GM21528 (cell line): ENCODE results near the gene KRT35.

ENCODE experiments used
- ATAC-seq: cut with Tn5 transposase; IDR thresholded peaks from one replicate; pipeline ENCODE4 v1.9.1; 2021; ENCODE audit warnings: mild to moderate bottlenecking, moderate library complexity; ENCODE audit not compliant: unreplicated experiment, low FRiP score

Gene KRT35

DNA sequence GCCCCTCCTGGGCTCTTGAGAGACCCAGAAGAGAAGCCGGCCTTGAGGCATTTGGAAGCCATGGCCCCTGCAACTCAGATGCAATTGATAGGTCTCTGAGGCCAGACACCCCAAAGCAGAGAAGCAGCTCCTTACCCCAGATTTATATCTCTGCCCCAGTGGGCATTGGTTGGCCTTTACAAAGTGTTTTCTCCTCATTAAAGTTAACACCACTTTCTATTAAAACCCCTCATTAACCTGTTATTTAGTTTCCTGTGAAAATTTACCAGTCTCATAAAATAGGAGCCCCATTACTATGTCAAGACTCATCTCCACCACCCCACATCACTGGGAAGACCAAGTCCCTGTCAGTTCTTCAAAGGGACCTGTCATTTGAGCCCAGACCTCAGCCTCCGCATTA is at the start of gene KRT35:
KRT35 (minus strand) TSS at position 116 of the 400 bp plus-strand sequence; CDS start at position 62, 54 bp downstream.
- no peak for ATAC-seq

DNA sequence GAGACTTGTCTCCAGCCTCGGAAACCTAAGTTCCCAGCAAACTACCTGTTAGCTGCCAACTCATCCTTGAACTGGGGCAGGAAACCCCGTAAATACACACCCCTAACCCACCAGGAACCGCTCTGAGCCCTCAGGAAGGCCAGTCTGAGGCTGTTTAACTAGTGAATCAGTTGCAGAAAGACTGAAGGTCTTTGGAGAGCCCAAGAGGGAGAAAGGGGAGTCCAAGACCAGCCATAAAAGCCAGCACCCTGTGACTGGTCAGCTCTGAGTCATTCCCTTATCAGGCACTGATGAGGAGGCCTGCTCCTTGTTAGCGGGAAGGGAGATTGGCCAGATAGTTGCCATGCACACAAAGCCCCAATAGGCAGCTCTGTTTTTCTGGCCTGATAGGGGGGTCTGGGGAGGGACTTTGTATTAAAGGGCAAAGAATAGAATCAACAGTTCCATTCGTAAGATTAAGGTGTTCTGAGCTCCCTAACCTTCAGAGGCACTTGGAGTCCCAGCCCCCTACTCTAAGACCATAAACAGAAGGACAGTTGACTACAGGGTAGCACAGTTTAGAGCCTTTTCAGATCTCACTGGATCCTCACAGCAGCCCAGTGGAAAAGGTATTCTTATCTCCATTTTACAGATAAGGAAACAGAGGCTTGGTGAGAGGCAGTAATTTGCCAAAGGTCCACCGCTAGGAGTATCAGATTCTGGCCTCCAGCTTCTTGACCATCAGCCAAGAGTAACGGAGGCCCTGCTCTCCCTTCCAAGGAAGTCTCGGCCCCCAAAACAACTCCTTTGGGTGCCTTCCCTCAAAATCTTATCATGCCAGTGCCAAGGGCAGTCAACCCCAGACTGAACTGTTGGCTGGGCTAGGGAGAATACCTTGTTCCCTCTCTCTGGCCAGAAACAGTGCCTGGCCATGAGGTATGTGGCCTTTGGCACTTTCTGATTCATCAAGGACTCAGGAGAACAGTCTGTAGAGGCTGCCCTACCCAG is 49.4 kb upstream of the KRT35 start:
- no peak for ATAC-seq

DNA sequence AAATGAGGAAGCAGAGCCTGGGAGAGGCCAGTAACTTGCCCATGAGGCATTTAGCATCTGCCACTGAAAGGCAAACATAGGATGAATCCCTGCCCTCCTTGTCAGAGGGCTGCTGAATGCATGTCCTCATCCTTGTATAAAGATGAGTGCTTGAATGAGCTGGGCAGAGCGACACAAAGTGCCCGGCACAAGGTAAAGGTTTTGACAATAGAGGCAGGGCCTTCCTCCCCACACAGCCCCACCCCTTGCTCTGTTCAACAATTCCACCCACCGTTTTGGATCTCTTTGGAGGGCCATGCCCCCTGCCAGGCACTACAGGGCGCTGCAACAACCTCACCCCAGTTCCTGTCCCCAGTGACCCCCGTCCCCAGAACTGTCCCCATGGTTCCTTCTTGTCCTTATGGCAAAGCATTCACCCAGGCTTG is 48.6 kb upstream of the KRT35 start:
- ATAC-seq: no peak

DNA sequence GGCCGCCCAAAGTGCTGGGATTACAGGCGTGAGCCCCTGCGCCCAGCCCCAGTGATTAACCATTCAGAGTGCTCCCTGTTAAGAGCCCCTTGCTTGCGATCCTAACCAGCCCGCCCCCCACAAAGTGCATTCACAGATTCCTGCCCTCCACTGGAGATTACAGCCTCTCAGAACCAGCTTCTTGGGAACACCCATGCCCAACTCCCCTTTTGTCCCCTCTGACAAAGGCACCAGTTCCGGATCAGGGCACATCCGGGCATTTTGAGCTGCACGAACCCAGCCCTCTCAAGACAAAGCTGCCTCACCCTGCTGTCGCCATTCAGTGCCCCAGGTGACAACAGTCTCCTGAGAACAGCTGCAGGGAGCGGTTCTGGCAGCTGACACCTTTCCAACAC is 48.0 kb upstream of the KRT35 start:
- ATAC-seq: no peak

DNA sequence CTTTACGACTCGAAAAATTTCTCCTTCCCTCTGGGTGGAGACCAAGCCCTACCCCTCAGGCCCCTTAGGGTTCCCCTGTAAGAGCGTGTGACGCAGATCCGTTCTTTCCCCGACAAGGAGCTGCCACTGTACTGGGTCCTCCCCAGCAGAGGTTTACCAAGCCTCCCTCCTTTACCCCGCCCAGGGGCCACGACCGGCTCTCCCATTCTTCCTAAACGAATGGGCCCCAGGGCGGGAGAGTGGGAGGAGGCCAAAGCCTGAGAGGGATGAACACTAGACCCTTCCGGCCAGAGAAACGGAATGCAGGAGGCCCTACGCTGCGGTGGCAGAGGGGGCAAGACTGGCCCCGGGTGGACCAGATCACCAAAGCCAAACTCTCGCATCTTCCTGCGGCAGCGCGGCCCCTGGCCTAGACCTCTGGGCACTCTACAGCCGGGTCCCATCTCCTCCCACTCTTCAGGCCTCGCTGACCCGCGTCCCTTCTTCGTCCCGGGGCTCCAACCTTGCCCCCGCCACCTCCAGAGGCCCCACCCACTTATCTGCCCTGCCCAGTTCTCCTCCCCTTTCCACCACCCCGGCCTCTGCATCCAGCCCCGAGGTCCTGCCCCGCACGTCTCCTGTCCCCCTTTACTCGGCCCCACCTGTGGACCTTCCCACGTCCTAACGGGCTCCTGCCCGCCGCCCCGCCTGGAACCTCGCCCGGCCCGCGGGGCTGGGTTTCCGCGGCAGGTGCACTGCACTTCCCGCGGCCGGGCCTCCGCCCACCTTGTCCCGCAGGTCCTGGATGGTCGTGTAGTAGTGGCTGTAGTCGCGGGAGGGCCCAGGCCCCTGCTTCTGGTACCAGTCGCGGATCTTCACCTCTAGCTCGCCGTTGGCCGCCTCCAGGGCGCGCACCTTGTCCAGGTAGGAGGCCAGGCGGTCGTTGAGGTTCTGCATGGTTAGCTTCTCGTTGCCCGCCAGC is 46.4 kb upstream of the KRT35 start:
- ATAC-seq: no peak

DNA sequence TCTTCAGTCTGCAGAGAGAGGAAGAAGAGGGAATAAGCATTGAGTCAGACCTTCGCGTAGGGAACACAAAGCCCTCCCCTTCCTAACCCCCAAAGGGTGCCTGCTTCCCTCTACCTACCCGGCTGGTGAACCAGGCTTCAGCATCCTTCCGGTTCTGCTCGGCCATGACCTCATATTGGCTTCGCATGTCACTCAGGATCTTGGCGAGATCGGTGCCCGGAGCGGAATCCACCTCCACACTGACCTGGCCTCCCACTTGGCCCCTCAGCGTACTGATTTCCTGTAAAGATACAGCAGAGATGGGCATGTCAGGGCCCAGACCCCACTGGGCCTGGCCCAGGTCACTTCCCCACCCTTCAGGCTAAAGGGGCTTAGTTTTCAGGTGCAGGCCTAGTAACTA is 43.3 kb upstream of the KRT35 start:
- no peak for ATAC-seq

DNA sequence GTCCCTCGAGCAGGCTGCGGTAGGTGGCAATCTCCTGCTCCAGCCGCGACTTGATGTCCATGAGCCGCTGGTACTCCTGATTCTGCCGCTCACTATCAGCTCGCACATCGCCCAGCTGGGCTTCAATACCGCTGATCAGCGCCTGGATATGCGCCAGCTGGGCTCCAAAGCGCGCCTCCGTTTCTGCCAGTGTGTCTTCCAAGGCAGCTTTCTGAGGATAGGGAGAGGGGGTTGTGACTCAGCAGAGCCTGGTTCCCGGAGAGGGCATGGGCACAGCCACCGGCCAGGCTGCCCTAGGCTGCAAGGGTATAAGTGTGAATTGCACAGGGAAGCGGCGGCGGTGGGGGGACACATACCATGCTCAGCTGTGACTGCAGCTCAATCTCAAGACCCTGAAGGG is 42.8 kb upstream of the KRT35 start:
- no peak for ATAC-seq

DNA sequence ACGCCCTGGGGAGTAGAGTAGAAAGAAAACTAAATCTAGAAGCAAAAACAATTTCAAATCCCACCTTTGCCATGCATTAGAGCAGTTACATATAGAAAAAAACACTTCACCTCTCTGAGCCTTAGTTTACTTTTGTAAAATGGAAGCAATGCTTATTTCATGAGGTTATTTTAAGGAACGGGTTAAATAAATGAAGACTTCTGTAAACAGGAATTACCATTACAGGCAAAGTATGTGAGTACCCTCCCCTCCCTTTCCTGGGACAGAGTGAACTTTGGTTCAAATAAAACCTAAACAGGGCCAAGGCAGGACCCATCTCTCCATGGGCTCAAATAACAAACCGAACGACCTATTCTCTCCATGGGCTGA is 42.3 kb upstream of the KRT35 start:
- no peak for ATAC-seq

DNA sequence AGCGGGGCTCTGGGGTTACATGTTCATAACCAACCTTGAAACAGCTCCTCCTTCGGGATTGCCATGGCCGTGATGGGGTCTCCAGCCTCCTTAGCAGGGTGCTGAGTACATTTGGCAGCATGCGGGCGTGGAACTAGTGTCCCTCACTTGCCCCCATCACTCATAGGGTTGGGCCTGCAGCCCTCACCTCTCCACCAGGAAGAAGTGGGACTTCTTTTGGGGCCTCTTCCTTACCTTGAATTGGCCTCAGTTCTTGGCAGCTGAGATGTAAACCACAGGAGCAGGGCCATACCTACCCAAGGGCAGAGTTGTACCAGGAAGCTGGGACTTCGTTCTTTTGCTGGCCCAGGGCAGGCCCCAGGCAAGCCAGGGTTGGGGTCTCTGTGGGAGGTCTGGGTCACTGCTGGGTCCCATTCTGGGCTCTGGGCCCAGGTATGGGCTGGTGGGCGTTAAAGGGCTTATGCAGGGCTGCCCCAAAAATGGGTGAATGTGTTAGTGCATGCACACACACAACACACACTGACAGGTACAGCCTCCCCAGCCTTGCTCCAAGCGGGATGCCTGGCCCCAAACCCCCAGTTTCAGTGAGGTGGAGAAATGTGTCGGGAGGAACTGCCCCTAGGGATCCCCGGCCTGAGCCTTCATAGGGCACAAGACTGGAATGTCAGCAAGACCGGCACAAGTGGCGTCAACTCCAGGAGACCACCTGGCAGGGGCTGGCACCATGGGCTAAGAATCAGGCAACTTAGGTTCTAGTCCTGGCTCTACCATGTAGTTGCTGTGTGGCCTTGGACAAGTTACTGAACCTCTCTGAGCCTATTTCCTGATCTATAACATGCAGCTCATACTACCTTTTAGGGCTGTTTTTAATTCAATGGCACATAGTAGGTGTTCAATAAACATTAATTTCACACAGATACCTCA is 41.6 kb upstream of the KRT35 start:
- no peak for ATAC-seq

DNA sequence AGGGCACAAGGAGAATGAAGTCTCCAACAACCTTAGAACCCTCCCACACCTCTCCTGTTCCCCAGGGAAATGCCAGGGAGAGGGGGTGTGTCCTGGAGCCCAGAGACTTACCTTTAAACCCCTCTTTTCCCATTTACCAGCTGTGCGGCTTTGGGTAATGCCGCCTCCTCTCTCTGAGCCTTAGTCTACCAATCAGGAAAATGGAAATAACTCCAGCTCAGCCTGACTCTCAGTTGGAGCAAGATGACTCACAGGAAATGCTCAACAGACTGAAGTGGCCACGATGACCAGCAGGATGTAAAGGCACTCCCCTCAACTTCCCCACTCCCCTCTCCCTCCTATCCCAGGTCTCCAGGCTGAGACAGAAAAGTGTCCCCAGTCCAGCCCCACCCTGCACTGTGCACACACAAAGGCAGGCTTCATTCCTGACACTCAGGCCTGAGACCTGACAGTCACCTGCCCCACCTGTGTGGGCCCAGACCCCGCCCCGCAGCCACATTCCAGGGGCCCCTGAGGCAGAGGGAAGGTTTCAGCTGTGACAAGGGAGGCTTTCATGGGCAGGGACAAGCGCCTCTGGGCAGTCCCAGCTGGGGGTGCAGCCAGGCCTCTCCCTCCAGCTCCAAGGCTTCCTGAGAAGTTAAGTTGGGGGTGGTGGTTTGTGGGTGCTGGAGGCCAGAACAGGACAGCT is 40.8 kb upstream of the KRT35 start:
- no peak for ATAC-seq

DNA sequence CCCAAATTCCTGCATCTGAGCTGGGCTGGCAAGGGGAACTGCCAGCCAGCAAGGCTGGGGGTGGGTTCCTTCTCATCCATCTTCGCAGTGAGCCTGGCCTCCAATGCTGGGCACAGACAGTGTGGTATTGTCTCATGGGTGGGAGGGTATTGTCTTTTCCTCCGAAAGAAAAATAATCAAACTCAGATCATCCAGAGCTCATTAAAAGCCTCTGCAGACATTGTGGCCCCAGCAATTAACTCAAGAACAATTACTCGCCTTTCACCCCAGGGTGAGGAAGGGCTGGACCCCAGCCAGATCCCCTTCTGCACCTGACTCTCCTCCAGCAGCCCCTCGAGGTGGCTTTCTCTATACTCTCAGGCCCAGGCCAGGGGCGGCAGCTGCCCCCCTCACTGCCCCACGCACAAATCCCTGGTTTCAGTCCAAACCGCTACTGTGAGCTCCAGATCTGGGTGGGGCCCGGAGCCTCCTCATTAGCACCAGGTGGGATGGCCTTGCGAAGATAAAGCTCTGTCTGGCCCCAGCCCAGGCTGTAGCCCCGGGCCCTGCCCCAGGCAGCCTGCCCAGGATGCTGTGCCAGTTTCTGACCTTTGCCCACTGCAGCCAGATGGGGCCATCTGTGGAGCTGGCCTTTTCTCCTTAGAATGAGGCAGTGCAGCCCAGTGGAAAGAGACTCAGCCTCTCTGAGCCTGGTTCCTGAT is 40.0 kb upstream of the KRT35 start:
- no peak for ATAC-seq

DNA sequence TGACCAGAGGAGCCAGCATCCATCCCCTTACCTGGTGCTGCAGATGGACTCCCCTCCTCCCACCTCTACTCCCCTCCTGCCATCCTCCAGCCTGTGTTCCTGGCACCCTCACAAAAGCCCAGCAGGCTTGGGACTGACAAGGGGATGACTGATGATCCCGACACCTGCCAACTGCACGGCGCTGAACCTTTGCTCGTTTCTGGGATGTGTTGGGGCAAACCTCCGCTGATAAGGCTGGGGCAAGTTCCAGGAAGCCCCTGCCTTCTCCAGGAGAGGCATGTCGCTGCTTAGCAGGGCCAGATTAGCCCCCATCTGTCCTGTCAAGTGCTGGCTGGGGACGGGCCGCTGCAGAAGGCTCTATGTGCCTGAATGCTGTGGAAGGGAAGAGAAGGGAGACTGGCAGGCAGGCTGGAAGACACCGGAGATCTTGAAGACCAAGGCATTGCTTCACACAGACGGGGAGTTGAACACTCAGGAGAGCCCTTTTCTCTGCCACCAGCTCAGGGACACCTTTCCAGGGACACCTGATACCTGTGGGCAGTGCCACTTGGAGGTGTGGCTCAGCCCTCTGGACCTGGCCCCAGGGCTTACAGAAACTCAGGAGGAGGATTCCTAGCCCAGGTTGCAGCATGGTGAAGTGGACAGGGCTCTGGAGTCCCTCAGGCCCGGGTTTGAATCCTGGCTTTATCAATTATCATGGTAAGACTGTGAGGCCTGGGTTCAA is 38.7 kb upstream of the KRT35 start:
- ATAC-seq: no peak

DNA sequence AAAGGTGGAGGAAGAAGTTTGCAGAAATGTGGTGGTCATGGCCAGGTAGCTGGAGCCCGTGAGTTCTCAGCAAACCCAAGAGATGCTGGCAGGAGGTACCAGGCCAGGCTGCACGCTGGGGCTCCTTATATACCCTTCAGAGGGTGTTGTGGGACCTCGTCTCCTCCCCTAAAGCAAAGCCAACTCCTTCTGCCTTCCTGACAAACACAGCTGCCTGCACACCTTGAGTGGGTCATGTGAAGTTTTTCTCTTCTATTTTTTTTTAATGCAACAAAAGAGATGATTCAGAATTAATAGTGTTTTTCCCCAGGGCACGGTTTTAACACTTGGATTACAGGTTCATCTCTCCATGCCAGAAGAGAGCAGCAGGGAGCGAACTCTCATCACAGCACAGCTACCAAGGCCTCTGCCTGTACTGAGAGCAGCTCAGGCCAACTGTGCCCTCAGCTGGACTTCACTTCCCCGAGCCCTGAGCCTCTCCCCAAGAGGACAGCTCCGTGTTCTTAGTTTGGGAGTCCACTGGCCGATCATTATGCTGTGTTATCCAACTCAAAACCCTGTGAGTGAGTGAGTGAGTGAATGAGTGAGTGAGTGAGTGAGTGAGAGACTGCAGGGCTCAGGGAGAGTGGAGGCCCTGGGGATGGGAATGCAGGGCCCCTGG is 38.0 kb upstream of the KRT35 start, which contains the start of gene KRT15:
KRT15 (minus strand) TSS at position 102 of the 661 bp plus-strand sequence; CDS start at position 39, 63 bp downstream.
- ATAC-seq: no peak

DNA sequence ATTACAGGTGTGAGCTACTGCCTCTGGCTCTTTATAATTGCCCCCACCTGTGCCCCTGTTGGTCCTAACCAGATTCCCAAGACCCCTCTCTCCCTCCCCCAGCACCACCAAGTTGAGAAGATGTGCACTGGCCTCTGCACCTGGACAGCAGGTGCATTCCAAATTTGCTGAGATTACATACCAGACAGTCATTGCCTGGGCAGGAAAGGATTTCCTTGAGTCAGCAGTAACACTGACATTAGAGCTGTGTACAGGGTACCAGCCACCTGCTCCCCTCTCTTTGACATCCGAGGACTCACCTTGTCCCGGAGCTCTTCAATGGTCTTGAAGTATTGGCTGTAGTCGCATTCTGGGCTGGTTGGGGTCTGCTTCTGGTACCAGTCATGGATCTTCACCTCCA is 37.1 kb upstream of the KRT35 start:
- ATAC-seq: no peak

DNA sequence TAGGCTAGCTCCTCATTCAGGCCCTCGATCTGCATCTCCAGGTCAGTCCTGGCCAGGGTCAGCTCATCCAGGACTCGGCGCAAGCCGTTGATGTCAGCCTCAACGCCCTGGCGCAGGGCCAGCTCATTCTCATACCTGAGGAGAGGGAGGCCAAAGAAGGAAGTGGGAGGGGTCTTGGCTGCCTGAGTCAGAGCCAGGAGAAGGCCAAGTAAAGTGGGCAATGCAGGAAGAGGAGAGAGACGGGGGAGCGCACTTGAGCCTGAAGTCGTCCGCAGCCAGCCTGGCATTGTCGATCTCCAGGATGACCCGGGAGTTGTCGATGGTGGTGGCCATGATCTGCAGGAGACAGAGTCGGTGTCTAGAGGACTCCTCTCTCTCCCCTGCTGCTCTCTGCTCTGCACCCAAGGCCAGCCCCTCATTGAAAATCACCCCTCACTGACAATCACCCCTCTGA is 35.9 kb upstream of the KRT35 start:
- ATAC-seq: no peak

DNA sequence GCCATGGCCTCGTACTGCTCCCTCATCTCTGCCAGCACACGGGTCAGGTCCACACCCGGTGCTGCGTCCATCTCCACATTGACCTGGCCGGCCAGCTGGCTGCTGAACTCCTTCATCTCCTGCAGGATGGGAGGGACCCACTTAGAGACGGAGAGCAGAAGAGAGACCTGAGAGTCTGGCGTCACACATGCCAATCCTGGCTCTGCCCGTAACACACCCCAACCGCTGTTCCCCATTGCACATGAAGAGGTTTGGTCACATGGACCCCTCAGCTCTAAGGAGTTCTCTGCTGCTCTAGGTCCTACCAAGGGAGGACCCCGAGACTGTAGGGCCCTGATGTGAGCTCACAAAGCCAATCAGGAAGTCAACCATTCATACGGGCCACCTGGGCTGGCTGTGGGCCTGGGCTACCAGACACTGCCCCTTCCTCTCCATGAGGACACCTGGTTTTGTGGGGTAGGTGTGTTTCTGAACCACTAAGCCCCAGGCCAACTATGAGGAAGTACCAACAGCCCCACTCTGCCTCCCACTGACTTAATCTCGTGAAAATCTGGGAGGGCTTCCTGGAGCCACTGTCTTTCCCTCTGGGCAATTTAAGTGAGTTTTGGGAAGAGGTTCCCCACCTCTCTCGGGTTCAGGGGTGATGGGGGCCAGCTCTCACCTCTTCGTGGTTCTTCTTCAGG is 35.3 kb upstream of the KRT35 start:
- ATAC-seq: no peak

DNA sequence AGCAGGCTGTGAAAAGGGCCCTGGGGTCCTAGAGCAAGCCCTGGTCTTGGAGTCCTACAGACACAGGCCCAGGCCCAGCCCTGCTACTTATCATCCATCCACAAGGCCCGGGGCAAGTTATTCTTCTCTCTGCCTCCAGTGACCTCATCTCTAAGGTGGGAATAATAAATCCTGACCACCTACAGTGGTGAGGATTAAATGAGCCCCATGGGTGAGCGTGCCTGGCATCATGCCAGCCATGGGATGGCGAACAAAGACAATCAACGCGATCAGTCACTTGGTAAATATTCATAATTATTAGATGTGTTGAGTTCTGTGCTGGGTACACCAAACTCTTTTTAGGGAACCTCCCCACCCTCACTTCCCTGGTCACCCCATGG is 32.2 kb upstream of the KRT35 start:
- ATAC-seq: no peak
